SIG-M5 treated with dmso at 0.1 percent for 504 hours (cell line): Measurements from ENCODE around the gene IDE.
"Not testable (repeated sequence)": the region's sequence is repeated elsewhere in the genome, so short reads cannot be mapped to it uniquely, and the experiment has no call there.

ENCODE experiments used
- DNase-seq: peaks from one replicate; lab custom pipeline; 2025; ENCODE audit not compliant: unreplicated experiment; lab: John Stamatoyannopoulos, UW

IDE gene

GRCh38 chr10:92492748-92493240 lies 81.1 kb downstream of the IDE start:
- no peak for DNase-seq

DNA sequence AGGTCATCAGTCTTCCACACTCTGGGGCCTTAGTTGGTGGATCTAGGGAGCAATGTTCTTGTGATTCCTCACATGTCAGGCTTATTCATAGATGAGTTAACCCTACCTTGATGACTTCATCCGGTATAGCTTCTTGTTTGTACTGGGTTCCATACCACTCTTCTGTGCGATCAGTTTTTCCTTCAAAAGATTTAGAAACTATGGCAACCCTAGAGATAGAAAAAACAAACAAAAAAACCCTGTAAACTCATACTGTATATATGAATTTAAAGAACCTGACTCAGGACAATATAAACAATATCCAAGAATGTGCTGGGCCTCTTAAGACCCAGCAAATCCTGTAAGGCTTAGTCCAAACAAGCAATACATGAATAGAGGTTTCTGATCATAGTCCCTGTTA lies 83.5 kb downstream of the IDE start:
- DNase-seq, result no peak

- DNase-seq, result peak; percentile 88
Measured at GRCh38 chr10:92486637-92487036, 87.3 kb downstream of the IDE start.

DNA sequence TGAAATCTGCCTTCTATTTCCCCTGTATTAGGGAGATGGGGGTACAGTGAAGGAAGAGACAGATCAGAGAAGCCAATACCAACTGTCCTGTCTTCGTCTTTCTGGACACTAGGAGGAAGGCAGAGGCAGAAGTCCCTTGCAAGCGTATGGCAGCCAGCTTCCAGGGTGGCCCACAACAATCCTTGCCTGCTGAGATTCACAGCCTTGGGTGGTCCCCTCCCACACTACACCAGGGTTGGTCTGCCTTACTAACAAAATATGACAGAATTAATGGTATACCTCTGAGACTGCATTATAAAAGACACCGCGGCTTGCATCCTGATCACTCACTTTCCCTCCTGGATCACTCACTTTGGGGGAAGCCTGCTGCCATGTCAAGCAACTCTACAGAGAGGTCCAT lies 90.4 kb downstream of the IDE start:
- DNase-seq, result no peak

DNA sequence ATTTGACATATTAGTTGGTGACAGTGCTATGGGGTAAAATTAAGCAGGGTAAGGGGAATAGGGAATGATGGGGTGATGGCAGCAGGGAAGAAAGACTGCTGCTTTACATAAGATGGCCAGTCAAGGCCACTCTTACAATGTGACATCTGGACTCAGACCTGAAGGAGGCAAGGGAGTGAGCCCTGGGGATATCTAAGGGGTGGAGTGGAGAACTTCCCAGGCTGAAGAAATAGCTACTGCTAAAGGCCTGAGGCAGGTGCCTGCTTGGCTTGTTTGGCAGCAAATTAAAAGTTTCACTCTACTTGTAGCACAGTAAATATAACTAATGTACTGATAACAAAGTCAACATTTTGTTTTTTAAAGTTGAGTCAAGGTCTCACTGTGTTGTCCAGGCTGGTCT lies 93.5 kb downstream of the IDE start:
- DNase-seq, result no peak

DNA sequence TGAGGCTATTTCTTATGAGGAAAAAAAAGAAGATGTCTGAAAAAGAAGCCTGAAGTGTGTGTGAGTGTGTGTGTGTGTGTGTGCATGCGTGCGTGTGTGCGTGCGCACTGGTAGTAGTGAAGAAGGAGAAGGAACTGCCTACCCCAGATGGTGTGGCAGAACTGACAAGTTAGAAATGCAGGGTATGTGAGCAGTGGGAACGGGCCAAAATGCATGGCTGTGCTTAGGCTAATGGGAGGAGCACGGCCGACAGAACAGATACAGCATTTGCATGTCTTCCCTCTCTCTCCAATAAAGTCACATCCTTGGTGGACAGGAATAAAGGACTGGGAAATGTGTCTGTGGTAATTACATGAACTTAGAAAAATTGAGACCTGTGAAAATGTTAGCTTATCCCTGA lies 94.3 kb downstream of the IDE start:
- no peak for DNase-seq

- DNase-seq, result no peak
Measured at GRCh38 chr10:92478536-92478935, 95.4 kb downstream of the IDE start.

DNA sequence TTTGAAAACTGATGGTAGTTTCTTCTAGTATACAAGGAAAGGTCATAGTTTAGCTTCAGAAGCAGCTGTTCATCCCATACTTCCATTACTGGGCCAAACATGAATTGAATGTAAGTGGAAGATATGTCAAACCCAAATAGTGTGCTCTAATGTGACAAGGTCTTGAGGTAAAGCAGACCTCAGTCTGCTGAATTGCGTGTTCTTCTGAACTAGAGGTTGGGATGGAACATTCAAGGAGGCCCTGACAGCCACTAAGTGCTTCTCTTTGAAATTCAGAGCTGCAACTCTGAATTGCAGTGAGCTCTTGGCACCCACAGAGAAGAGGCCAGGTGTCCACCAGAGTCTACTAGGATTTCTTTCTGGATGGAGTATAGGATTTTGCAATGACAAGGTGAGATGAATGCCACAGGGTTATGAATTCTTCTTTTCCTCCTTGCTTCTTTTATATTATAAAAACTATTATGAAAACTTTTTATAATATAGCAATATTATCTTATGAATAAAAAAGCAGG lies 98.5 kb downstream of the IDE start:
- no peak for DNase-seq

DNA sequence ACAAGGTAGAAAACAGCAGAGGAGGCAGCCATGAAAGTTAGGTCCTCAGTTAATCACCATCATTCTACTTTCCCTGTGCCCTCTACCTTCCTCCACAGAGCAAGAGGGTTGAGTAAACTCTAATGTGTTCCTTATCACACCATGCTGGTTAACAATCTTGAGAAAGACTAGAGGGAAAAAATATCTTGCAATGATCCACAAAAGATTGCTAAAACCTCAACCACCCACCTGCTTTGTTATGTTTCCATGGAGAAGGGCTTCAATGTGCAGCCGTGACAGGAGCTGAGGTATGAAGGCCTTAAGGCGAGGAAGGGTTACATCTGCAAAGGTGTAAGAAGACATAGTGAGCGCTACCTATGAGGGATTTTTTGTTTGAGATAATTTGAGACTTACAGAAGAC lies 103.9 kb downstream of the IDE start:
- no peak for DNase-seq

DNA sequence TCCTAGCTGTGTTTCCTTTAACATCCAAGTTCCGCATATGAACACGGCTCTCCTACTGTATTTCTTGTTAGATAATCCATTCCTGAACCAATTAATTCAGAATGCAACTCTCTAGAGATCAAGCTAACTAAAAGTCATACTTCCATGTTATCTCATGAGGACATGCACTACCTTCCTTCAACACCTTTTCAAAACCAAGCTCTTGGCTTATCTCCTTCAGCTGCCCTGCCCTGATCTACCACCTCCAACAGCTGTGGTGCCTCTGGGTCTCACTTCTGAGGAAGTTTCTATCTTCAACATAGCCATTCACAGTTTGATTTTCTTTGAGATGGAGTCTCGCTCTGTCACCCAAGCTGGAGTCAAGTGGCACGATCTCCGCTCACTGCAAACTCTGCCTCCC lies 109.5 kb downstream of the IDE start:
- no peak for DNase-seq

- DNase-seq, result no peak
Measured at GRCh38 chr10:92463582-92463981, 110.3 kb downstream of the IDE start.

DNA sequence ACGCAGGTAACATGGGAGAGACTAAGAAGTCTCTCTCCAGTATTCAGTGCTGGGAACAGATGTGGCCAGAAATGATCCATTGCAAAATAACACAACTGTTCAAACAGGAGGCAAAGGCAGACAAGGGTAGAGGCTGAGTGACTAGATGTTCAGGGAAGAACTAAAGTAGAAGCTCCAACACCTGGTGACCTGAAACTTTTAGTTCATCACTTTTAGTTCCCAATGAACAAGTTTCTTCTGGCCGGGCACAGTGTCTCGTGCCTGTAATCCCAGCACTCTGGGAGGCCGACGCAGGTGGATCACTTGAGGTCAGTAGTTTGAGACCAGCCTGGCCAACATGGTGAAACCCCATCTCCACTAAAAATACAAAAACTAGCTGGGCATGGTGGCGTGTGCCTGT lies 118.9 kb downstream of the IDE start:
- DNase-seq, result not testable (repeated sequence)

- no peak for DNase-seq
Measured at GRCh38 chr10:92452313-92452712, 121.6 kb downstream of the IDE start.

DNA sequence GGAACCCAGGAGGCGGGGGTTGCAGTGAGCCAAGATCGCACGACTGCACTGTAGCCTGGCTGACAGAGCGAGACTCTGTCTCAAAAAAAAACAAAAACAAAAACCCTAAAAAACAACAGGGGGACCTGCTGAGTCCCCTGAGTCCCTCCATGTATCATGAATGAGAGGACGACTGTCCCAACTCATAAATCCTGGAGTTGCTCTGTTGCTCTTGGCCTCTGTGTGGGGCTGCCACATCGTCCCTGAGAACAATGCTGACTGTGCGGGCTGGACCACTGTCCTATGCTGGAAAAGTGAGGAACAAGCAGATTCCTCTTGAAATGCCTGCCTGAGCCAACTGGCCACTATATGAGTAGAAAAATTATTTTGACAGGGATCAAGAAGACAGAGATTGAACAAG lies 122.5 kb downstream of the IDE start:
- no peak for DNase-seq

GRCh38 chr10:92450896-92451295 lies 123.0 kb downstream of the IDE start:
- no peak for DNase-seq

- no peak for DNase-seq
Measured at GRCh38 chr10:92440578-92440977, 133.3 kb downstream of the IDE start.

GRCh38 chr10:92438220-92438619 lies 135.7 kb downstream of the IDE start:
- DNase-seq, result no peak

- DNase-seq, result no peak
Measured at GRCh38 chr10:92436611-92437010, 137.3 kb downstream of the IDE start.

- DNase-seq, result not testable (repeated sequence)
Measured at GRCh38 chr10:92436065-92436464, 137.8 kb downstream of the IDE start.

DNA sequence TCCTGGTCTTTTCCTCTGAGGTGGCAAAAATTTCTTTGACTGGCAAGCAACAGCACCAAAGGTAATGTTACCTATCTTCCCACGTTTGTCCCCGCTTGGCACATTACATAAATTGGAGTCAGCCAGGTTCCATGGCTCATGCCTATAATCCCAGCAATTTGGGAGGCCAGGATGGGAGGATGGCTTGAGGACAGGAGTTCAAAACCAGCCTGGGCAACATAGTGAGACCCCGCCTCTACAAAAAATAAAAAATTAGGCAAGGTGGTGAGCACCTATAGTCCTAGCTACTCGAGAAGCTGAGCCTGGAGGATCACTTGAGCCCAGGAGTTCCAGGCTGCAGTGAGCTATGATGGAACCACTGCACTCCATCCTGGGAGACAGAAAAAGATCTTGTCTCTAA lies 139.5 kb downstream of the IDE start:
- no peak for DNase-seq

- no peak for DNase-seq
Measured at GRCh38 chr10:92432596-92432995, 141.3 kb downstream of the IDE start.

DNA sequence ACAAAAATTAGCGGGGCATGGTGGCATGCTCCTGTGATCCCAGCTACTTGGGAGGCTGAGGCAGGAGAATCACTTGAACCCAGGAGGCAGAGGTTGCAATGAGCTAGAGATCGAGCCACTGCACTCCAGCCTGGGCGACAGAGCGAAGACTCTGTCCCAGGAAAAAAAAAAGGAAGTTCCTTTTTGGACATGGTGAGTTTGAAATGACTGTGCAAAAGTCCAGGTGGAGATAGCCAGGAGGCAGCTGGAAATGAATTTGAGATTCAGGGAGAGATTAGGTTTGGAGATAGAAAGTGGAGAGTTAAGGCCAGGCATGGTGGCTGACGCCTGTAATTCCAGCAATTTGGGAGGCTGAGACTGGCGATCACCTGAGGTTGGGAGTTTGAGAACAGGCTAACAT lies 143.8 kb downstream of the IDE start:
- DNase-seq, result no peak

DNA sequence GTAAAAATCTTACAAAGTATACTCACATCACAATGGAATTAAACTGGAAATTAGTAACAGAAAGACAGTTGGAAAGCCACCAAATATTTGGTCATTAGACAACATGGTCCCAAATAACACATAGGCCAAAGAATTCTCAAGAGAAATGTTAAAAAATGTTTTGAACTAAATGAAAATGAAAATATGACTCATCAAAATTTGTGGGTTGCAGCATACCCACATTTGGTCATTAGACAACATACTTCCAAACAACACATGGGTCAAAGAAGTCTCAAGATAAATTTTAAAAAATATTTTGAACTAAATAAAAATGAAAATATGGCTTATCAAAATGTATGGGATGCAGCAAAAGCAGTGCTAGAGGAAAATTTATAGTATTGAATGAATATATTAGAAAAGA lies 152.3 kb downstream of the IDE start:
- no peak for DNase-seq
